Liver (tissue), 9 donors: ENCODE results near the gene NPC2. TPM values are rescaled to one million over a fixed set of nuclear protein-coding genes. Genes with fewer than 3 reads are reported as not detected.

Source experiments
- DNase-seq: peaks from one replicate; pipeline ENCODE4 v3.0.0-alpha.2; 2017; ENCODE audit warnings: low spot score
- H3K27ac ChIP-seq, 2 donors: one replicate each; pipeline ENCODE4 v1.7.0; 2013; ENCODE audit warnings: inconsistent platforms in 2 of 2, low read length in 2 of 2, control low read depth in 1 of 2, low read depth in 1 of 2, mild to moderate bottlenecking in 1 of 2
- H3K27me3 ChIP-seq, 4 donors: one replicate each; pipeline versions ENCODE4 v1.6.1 to v1.7.0; 2013; ENCODE audit warnings: low read length in 3 of 4, inconsistent platforms in 1 of 4, mild to moderate bottlenecking in 1 of 4, moderate library complexity in 1 of 4; ENCODE audit not compliant: control insufficient read depth in 4 of 4, insufficient read depth in 4 of 4
- H3K36me3 ChIP-seq, 4 donors: one replicate each; pipeline versions ENCODE4 v1.6.1 to v1.7.0; 2013; ENCODE audit warnings: low read length in 3 of 4, mild to moderate bottlenecking in 3 of 4, low read depth in 1 of 4, moderate library complexity in 1 of 4; ENCODE audit not compliant: control insufficient read depth in 4 of 4, insufficient read depth in 3 of 4
- H3K4me1 ChIP-seq, 4 donors: one replicate each; pipeline versions ENCODE4 v1.6.1 to v1.7.0; 2013; ENCODE audit warnings: low read length in 3 of 4, mild to moderate bottlenecking in 3 of 4, moderate library complexity in 1 of 4; ENCODE audit not compliant: control insufficient read depth in 4 of 4, insufficient read depth in 4 of 4
- H3K4me3 ChIP-seq, 3 donors: one replicate each; pipeline versions ENCODE4 v1.6.1 to v1.7.0; 2013; ENCODE audit warnings: low read length in 3 of 3, control low read depth in 1 of 3, low read depth in 1 of 3, mild to moderate bottlenecking in 1 of 3
- H3K9ac ChIP-seq, 2 donors: one replicate each; pipeline ENCODE4 v1.7.0; 2013; ENCODE audit warnings: low read length in 2 of 2, mild to moderate bottlenecking in 2 of 2, moderate library complexity in 2 of 2, control low read depth in 1 of 2, low read depth in 1 of 2
- H3K9me3 ChIP-seq, 4 donors: one replicate each; pipeline versions ENCODE4 v1.6.1 to v1.7.0; 2013; ENCODE audit warnings: low read length in 3 of 4; ENCODE audit not compliant: control insufficient read depth in 4 of 4
- EGR1 ChIP-seq, 2 donors: IDR thresholded peaks; 2 replicates each; pipeline ENCODE4 v1.6.1; 2016 to 2018; ENCODE audit warnings: antibody characterized with exemption in 2 of 2, low read depth in 2 of 2
- FOXA1 ChIP-seq: IDR thresholded peaks from 2 replicates; pipeline ENCODE4 v1.6.1; 2016; ENCODE audit warnings: antibody characterized with exemption
- FOXA2 ChIP-seq: IDR thresholded peaks from 2 replicates; pipeline ENCODE4 v1.6.1; 2016; ENCODE audit warnings: antibody characterized with exemption
- HNF4A ChIP-seq, 2 donors: conservative IDR thresholded peaks; 2 replicates each; pipeline ENCODE4 v1.6.1; 2016; ENCODE audit warnings: antibody characterized with exemption in 2 of 2, mild to moderate bottlenecking in 2 of 2
- HNF4G ChIP-seq: IDR thresholded peaks from 2 replicates; pipeline ENCODE4 v1.6.1; 2016; ENCODE audit warnings: antibody characterized with exemption
- NR2F2 ChIP-seq: IDR thresholded peaks from 2 replicates; pipeline ENCODE4 v1.6.1; 2016; ENCODE audit warnings: antibody characterized with exemption
- RAD21 ChIP-seq, 2 donors: IDR thresholded peaks; 2 replicates each; pipeline ENCODE4 v1.6.1; 2016; ENCODE audit warnings: antibody characterized with exemption in 2 of 2, mild to moderate bottlenecking in 2 of 2
- RXRA ChIP-seq, 2 donors: IDR thresholded peaks; 2 replicates each; pipeline ENCODE4 v1.6.1; 2017 to 2018; ENCODE audit warnings: antibody characterized with exemption in 2 of 2, mild to moderate bottlenecking in 1 of 2
- SP1 ChIP-seq: IDR thresholded peaks from 2 replicates; pipeline ENCODE4 v1.6.1; 2018; ENCODE audit warnings: antibody characterized with exemption, mild to moderate bottlenecking
- TAF1 ChIP-seq: conservative IDR thresholded peaks from 2 replicates; pipeline ENCODE4 v1.6.1; 2016; ENCODE audit warnings: antibody characterized with exemption, mild to moderate bottlenecking
- YY1 ChIP-seq: IDR thresholded peaks from 2 replicates; pipeline ENCODE4 v1.6.1; 2016; ENCODE audit warnings: antibody characterized with exemption, mild to moderate bottlenecking
- WGBS: extraction: QIAGEN DNeasy Blood & Tissue Kit; methylation state at CpG from one replicate; pipeline ENCODE4 v1.1.7; 2013; 5-methylcytosine and 5-hydroxymethylcytosine counted together
- polyA plus RNA-seq, 2 donors: library from polyadenylated mRNA; stranded (reverse) in 1 of 2; unstranded in 1 of 2; fragments of 200-250 nt in 1 of 2; fragments of >200 nt in 1 of 2; fragmentation: Nextera tagmentation in 1 of 2; extraction: Ambion mirVana in 1 of 2; gene quantifications; one replicate each; pipeline versions ENCODE4 v1.2.1 to v1.2.3, GENCODE V29; 2013 to 2015
- total RNA-seq, 2 donors: library from RNA; depleted of rRNA; stranded (reverse); fragments of >200 nt; gene quantifications; one replicate each; pipeline ENCODE4 v1.2.3, GENCODE V29; 2014
- TF ChIP-seq, protein P1 (sequence below): fragments of 150-350 bp; IDR thresholded peaks from 2 replicates; pipeline ENCODE4 v1.5.1; 2017; ENCODE audit warnings: improper control_type of control experiment, low read depth, low read length; ENCODE audit not compliant: missing input control
- TF ChIP-seq, protein P2 (sequence below): IDR thresholded peaks from 2 replicates; pipeline ENCODE4 v1.6.1; 2016; ENCODE audit warnings: antibody characterized with exemption
- TF ChIP-seq, protein P3 (sequence below): IDR thresholded peaks from 2 replicates; pipeline ENCODE4 v1.6.1; 2016; ENCODE audit warnings: antibody characterized with exemption, mild to moderate bottlenecking
- donor health status: healthy.
- donor health status: healthy.
- donor health status: healthy.
- donor health status: healthy.
- donor health status: healthy.

The NPC2 gene
- total and polyA plus RNA-seq, 4 donors: 69.7 to 133 (median 105) TPM

DNA sequence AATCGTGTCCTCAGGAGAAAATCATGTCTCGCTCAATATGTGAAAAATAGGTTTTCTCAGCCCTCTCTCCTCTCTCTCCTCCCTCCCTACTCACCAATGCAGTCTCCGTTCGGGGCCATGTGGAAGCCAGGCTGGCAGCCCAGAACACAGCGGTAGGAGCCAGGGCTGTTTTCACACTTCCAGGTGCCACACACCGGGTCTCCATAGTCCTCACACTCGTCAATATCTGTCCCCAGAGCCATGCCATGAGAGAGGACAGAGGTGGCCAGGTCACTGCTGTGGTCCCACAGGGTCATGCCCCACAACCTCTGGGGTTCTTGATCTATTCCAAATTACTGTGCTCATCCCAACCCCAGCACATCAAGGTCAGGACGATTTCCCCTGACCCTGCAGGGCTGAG is 14.0 kb upstream of the NPC2 start:
- Histone ChIP-seq H3K9me3 (no peaks in the 10 kb centered on the region), H3K27ac (no peak overlapping the region), H3K9ac (no peak overlapping the region), H3K4me3 (no peak overlapping the region), H3K4me1 (no peaks in the 10 kb centered on the region), H3K27me3 (no peaks in the 10 kb centered on the region), H3K36me3 (no peaks in the 10 kb centered on the region)
- DNase-seq: no peak
- WGBS: 69% methylated on average over 8 of the region's 8 CpGs
- TF ChIP-seq RXRA (IDR thresholded peaks at IDR 0.05) (no peak), HNF4A (conservative IDR thresholded peaks at IDR 0.05) (no peak), FOXA1 (no peak), HNF4G (no peak)
- TF ChIP-seq, protein P1, sequence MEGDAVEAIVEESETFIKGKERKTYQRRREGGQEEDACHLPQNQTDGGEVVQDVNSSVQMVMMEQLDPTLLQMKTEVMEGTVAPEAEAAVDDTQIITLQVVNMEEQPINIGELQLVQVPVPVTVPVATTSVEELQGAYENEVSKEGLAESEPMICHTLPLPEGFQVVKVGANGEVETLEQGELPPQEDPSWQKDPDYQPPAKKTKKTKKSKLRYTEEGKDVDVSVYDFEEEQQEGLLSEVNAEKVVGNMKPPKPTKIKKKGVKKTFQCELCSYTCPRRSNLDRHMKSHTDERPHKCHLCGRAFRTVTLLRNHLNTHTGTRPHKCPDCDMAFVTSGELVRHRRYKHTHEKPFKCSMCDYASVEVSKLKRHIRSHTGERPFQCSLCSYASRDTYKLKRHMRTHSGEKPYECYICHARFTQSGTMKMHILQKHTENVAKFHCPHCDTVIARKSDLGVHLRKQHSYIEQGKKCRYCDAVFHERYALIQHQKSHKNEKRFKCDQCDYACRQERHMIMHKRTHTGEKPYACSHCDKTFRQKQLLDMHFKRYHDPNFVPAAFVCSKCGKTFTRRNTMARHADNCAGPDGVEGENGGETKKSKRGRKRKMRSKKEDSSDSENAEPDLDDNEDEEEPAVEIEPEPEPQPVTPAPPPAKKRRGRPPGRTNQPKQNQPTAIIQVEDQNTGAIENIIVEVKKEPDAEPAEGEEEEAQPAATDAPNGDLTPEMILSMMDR: no peak

DNA sequence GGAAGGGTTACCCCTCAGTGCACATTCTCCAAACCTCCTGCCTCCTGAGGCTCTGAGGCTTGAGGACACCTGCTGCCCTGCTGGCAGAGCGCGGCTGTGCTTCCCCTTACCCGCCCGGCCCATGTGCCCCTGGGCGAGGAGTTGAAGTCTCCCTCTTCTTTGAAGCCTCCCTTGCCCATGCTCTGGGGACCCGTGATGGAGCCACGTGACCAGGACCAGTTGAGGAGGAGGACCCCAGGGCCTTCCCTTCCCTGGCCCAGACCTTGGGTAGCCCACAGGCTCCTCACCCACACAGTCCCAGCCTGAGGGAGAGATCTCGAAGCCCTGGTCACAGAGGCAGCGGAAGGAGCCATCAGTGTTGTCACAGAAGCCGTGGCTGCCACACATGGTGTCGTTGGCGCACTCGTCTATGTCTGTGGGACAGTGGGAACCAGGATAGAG is 13.3 kb upstream of the NPC2 start:
- 87% methylated on average over 13 of the region's 13 CpGs for WGBS
- no peaks in the 10 kb centered on the region for H3K27me3 ChIP-seq
- no peaks in the 10 kb centered on the region for H3K4me1 ChIP-seq
- H3K4me3 ChIP-seq: no peak overlapping the region
- H3K9me3 ChIP-seq: no peaks in the 10 kb centered on the region
- H3K36me3 ChIP-seq: no peaks in the 10 kb centered on the region
- no peak overlapping the region for H3K27ac ChIP-seq
- no peak for TF ChIP-seq TAF1
- no peak for TF ChIP-seq RAD21 (IDR thresholded peaks at IDR 0.05)
- TF ChIP-seq, protein P2, sequence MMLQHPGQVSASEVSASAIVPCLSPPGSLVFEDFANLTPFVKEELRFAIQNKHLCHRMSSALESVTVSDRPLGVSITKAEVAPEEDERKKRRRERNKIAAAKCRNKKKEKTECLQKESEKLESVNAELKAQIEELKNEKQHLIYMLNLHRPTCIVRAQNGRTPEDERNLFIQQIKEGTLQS: no peak
- TF ChIP-seq FOXA1: no peak
- TF ChIP-seq SP1: no peak
- TF ChIP-seq HNF4G: no peak
- TF ChIP-seq, protein P1: no peak
- no peak for TF ChIP-seq FOXA2
- TF ChIP-seq HNF4A (conservative IDR thresholded peaks at IDR 0.05): no peak
- no peak for TF ChIP-seq EGR1 (IDR thresholded peaks at IDR 0.05; ENCODE audit: low read depth in 2 of 2)
- TF ChIP-seq RXRA (IDR thresholded peaks at IDR 0.05): no peak
- no peak for TF ChIP-seq YY1
- TF ChIP-seq, protein P3, sequence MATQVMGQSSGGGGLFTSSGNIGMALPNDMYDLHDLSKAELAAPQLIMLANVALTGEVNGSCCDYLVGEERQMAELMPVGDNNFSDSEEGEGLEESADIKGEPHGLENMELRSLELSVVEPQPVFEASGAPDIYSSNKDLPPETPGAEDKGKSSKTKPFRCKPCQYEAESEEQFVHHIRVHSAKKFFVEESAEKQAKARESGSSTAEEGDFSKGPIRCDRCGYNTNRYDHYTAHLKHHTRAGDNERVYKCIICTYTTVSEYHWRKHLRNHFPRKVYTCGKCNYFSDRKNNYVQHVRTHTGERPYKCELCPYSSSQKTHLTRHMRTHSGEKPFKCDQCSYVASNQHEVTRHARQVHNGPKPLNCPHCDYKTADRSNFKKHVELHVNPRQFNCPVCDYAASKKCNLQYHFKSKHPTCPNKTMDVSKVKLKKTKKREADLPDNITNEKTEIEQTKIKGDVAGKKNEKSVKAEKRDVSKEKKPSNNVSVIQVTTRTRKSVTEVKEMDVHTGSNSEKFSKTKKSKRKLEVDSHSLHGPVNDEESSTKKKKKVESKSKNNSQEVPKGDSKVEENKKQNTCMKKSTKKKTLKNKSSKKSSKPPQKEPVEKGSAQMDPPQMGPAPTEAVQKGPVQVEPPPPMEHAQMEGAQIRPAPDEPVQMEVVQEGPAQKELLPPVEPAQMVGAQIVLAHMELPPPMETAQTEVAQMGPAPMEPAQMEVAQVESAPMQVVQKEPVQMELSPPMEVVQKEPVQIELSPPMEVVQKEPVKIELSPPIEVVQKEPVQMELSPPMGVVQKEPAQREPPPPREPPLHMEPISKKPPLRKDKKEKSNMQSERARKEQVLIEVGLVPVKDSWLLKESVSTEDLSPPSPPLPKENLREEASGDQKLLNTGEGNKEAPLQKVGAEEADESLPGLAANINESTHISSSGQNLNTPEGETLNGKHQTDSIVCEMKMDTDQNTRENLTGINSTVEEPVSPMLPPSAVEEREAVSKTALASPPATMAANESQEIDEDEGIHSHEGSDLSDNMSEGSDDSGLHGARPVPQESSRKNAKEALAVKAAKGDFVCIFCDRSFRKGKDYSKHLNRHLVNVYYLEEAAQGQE: no peak
- TF ChIP-seq NR2F2: no peak
- DNase-seq: no peak
- no peak overlapping the region for H3K9ac ChIP-seq
